Esophagus mucosa (tissue), 1 donor: ENCODE results near the gene CRACDL. TPM values are rescaled to one million over a fixed set of nuclear protein-coding genes. Genes with fewer than 3 reads are reported as not detected.

Experiments used
- ATAC-seq: fragments of 200-7000 bp; cut with Tn5 transposase; one replicate; pipeline ENCODE4 v1.9.1; 2020
- total RNA-seq: library from RNA; stranded (reverse); gene quantifications from one replicate; pipeline ENCODE4 v1.2.4, GENCODE V29; 2023
- donor health status: DM: yes; HTN: yes; CAD: no.

CRACDL gene, protein sequence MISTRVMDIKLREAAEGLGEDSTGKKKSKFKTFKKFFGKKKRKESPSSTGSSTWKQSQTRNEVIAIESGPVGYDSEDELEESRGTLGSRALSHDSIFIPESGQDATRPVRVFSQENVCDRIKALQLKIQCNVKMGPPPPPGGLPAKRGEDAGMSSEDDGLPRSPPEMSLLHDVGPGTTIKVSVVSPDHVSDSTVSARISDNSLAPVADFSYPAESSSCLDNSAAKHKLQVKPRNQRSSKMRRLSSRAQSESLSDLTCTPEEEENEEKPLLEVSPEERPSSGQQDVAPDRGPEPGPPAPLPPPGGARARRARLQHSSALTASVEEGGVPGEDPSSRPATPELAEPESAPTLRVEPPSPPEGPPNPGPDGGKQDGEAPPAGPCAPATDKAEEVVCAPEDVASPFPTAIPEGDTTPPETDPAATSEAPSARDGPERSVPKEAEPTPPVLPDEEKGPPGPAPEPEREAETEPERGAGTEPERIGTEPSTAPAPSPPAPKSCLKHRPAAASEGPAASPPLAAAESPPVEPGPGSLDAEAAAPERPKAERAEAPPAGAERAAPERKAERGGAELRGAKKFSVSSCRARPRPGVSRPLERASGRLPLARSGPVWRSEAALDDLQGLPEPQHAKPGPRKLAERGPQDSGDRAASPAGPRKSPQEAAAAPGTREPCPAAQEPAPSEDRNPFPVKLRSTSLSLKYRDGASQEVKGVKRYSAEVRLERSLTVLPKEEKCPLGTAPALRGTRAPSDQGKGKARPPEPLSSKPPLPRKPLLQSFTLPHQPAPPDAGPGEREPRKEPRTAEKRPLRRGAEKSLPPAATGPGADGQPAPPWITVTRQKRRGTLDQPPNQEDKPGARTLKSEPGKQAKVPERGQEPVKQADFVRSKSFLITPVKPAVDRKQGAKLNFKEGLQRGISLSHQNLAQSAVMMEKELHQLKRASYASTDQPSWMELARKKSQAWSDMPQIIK
- total RNA-seq, result 6.6 TPM

- peak; percentile 50 for ATAC-seq
Observed at GRCh38 chr2:98935777-98936352, at the start of gene CRACDL. CRACDL (minus strand) TSS chr2:98936225; CDS start chr2:98846800, 89,425 bp downstream.

- no peak for ATAC-seq
Observed at GRCh38 chr2:98975611-98976010, 39.6 kb upstream of the CRACDL start.

GRCh38 chr2:98972582-98973167 is 36.6 kb upstream of the CRACDL start:
- ATAC-seq, result no peak

- ATAC-seq, result no peak
Observed at GRCh38 chr2:98959810-98960507, 23.9 kb upstream of the CRACDL start.

- ATAC-seq, result no peak
Observed at GRCh38 chr2:98952966-98953365, 16.9 kb upstream of the CRACDL start.

- no peak for ATAC-seq
Observed at GRCh38 chr2:98948956-98949739, 13.1 kb upstream of the CRACDL start.

GRCh38 chr2:98947554-98947953 is 11.5 kb upstream of the CRACDL start:
- ATAC-seq, result no peak

DNA sequence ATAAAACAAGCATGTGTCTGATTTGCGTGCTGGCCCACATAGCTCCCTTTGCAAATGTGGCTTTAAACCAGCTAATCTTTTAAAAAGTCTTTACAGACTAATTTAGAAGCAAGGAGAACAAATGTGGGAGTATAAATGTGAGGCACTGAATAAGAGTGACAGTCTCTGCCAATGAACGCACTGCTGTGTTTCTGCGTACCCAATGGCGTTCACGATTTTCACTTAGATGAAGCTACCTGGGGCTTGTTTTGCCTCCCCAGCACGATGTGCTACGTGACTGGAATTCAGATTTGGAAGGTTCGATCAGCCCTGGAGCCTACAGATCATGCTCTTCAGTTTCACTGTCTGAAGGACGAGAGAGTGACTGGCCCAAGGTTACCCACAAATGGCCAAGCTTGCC is 10.8 kb upstream of the CRACDL start:
- no peak for ATAC-seq

- ATAC-seq, result no peak
Observed at GRCh38 chr2:98944775-98945174, 8.8 kb upstream of the CRACDL start.

- ATAC-seq, result no peak
Observed at GRCh38 chr2:98940102-98940501, 4.1 kb upstream of the CRACDL start.

- no peak for ATAC-seq
Observed at GRCh38 chr2:98937906-98938305, 1.9 kb upstream of the CRACDL start.

GRCh38 chr2:98936353-98937351 is 627 bp upstream of the CRACDL start:
- peak; percentile 46 for ATAC-seq

GRCh38 chr2:98935111-98935770 is 784 bp downstream of the CRACDL start:
- peak; percentile 35 for ATAC-seq

DNA sequence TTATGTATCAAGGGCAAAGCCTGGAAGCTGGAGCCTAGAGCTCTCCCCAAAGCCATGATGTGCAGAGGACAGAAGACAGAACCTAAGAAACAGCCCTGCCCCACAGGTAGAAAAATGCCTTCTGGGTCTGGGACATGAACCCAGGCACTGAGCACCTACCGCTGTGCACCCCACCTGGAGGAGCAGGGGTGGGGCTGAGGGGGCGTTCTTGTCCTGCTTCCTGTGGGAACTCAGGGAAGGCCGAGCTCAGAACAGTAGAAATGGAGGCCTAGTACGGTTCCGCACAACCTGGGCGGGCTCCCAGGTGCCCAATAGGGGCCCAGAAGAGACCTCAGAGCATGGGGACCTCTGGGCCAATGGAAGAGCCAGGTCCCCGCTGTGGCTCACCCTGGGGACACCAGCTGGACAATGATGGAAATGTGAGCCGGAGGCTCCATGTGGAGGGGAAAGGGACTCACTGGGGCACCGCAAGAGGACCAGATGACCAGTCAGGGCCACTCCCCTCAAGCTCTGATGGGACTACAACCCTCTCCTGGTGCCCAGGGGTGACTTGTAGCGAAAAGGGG is 3.2 kb downstream of the CRACDL start:
- no peak for ATAC-seq

DNA sequence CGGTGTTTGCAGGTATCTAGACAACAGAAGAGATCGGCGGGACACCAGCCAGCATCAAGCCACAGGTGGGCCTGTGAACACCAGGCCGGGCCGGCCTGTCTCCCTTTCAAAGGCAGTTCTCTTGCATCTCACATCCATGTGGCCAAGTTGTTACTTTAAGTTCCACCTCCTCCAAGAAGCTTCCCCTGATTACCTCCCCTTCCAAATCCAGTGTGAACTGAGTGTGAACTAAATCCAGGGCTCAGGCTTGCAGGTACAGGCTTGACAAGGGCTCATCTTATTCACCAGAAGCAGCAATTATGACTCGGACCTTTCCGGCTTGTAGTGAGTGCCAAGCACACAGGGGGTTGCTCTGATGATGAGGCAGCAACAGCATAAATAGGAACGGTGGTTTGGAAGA is 3.9 kb downstream of the CRACDL start:
- ATAC-seq, result no peak

- no peak for ATAC-seq
Observed at GRCh38 chr2:98931596-98931995, 4.4 kb downstream of the CRACDL start.

GRCh38 chr2:98929920-98930319 is 6.1 kb downstream of the CRACDL start:
- ATAC-seq, result no peak

- ATAC-seq, result no peak
Observed at GRCh38 chr2:98928242-98928641, 7.8 kb downstream of the CRACDL start.

DNA sequence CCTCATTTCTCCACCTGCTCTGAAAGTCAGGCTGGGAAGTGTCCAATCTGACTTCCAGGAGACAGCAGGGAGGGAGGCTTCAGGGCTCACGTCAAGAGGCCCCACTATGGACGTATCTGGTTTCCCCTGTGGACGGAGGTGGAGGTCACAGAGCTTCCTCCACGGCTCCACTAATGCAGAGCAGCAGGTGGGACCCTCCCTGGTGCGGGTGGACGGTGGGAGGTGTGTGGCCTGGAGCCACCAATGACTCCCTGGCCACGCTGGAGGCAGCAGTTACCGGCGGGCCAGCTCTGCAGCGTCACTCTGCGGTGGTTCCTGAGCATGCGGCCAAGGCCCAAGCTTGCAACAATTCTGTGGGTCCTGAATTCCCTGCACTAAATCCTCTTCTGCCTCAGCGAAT is 9.0 kb downstream of the CRACDL start:
- ATAC-seq, result peak; percentile 26
